Left cardiac atrium (tissue), 4 donors: ENCODE data around the gene PFN3. TPM values are rescaled to one million over a fixed set of nuclear protein-coding genes. Genes with fewer than 3 reads are reported as not detected.

Experiments used
- ATAC-seq, 2 donors: fragments of 200-7000 bp; cut with Tn5 transposase; one replicate each; pipeline ENCODE4 v1.9.1; 2020; ENCODE audit warnings: mild to moderate bottlenecking in 2 of 2, moderate library complexity in 2 of 2
- DNase-seq: peaks from one replicate; pipeline ENCODE4 v3.0.0-alpha.2; 2020
- intact Hi-C, 2 donors: fragments of 100-400 bp; cut with DNase I; formaldehyde crosslinking; loops; one replicate each; pipeline versions ENCODE4 v1.14.1 to v1.15.1; 2022 to 2023
- total RNA-seq, 2 donors: library from RNA; stranded (reverse); fragmentation: NEBNext Ultra II Directional; extraction: Animal tissue kit (Norgen Biotek cat#: 25700); gene quantifications; one replicate each; pipeline ENCODE4 v1.2.1, GENCODE V29; 2021
- donor health status: DM: no; HTN: yes; CAD: no.
- donor health status: DM: no; HTN: yes; CAD: no; lungs with severe emphysema.
- donor health status: DM: yes; HTN: yes; CAD: no.
- donor health status: Dilated cardiomyopathy.

The PFN3 gene
- total RNA-seq, 2 donors from 2014 or later: not detected

DNA sequence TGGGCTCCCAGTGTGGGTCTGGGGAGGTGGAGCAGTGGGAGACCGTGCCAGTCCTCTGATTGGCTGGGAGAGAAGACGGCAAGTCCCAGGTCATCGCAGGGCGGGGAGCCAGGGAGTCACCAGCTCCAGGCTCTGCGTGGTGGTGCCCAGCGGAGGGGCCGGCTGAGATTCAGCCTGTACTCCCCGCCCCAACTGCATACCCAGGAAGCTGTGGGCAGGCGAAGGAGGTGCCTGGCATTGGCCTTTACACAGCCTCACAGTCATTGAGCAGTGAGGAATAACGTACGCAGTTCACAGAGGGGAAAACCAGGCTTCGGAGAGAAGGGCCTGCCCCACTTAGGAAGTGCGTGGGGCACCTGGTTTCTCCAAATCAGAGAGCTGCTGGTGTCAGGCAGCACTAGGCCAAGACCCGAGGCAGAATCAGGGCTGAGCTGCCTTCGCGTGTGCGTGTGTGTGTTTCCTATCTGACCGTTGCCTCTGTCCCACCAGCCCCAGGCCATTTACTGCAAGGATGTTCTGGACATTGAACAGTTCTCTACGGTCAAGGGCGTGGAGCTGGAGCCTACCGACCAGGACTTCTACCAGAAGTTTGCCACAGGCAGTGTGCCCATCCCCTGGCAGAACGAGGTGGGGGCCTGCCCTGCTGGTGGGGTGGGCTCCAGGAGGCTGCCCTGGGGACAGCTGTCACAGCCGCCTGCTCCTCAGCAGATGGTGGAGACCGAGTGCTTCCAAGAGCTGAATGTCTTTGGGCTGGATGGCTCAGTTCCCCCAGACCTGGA, 39.9 kb upstream of the PFN3 start:
- intact Hi-C loops: no loop called here
- DNase-seq (no peak), ATAC-seq (no peak)

DNA sequence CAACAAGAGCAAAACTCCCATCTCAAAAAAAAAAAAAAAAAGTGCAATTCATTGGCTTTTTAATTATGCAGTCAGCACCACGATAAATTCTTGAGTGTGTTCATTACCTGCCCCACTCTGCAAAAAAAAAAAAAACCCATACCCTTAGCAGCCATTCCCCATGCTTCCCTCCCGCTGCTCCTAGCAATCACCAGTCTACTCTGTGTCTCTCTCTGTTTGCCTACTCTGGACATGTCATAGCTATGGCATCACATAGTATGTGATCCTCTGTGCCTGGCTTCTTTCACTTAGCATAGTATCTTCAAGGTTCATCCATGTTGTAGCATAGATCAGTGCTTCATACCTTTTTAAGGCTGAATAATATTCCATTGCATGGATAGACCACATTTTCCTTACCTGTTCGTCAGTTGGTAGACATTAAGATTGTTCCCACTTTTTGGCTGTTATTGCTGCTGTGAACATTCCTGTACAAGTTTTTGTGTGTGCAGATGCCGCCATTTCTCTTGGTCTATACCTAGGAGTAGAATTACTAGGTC, 39.1 kb upstream of the PFN3 start:
- intact Hi-C loops: no loop called here
- ATAC-seq: no peak

DNA sequence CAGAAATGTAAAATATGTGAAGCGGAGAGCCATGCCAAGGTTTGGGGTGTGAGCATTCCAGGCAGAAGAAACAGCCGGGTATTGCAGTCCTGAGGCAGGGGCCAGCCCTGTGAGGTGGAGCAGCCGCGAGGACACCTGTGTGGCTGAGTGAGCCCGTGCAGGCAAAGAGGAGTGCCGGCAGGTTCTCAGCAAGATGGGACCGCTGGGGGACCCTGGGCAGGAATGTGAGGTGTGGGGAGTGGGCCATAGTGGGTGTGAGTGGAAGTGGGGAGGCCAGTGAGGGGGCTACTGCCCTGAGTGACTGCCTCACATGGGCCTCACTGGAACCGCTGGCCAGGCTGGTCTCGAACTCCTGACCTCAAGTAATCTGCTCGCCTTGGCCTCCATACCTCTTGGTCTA, 38.0 kb upstream of the PFN3 start:
- intact Hi-C loops: no loop called here
- DNase-seq (no peak), ATAC-seq (no peak)

More for the DNA sequence above, 39.1 kb upstream of the PFN3 start:
- no peak for DNase-seq

DNA sequence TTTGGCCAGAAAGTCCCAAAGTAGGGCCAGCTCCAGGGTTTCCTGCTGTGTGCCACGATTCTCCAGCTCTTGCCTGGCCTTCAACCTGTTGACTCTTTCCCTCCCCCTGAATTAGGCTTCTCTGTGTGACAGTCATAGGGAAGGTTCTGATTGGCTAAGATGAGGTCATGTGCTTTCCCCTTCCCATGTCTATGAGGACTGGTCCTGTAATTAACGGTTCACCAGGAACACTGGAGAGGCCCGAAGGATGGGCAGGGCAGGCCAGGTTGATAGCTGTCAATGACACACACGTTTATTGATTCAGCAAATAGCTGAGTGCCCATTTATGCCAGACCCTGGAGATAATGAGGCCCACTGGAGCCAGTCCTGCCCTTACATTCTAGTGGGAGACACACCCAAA, 37.2 kb upstream of the PFN3 start:
- intact Hi-C loops: no loop called here
- ATAC-seq (no peak), DNase-seq (no peak)

DNA sequence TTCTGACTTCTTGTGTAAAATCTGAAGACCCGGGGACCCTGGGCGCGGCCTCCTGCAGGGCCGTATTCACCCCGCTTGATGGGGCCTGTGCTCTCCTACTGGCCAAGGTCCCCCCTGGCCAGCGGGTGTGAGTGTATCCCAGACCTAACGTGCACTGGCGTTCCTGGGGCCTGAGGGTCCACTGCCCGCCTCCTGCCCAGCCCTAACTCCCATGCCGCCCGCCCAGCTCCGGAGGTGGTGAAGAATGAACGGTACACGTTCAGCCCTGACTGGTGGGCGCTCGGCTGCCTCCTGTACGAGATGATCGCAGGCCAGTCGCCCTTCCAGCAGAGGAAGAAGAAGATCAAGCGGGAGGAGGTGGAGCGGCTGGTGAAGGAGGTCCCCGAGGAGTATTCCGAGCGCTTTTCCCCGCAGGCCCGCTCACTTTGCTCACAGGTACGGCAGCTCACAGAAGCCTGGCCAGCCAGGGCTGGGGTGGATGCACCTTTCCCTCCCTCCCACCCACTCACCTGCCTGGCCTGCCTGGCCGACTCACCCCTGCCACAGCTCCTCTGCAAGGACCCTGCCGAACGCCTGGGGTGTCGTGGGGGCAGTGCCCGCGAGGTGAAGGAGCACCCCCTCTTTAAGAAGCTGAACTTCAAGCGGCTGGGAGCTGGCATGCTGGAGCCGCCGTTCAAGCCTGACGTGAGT, 35.5 kb upstream of the PFN3 start:
- ATAC-seq (no peak), DNase-seq (no peak)
- intact Hi-C loops: no loop called here

DNA sequence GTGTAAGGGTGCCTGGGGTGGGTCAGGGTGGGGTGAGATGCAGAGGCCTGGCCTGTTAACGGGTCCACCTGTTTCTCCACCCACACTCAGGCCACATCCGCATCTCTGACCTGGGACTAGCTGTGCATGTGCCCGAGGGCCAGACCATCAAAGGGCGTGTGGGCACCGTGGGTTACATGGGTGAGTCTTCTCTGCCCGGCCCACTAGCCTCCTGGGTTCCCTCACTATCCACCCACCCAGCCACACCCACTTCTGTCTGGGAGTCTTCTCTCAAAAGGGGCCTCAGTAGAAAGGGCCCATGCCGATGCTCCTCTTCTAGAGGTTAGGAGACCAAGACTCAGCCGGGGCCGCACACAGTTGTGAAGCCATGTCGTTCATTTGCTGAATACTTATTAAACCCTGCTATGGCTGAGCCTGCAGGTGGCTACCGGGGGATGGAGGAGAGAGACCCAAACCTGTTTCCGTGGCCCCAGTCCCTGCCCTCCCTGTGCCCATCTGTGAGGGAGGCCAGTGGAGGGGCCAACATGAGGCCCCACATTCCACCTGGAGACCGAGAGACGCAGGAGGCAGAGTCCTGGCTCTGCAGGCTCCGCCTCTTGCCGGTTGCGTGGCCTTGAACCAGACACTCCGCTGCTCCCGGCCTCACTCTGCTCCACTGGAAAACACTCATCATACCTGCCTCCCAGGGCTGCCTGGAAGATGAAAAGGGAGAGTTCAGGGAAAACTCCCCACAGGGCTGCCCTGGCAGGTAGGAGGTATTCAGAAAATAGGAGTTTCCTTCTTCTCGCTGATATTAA, 34.7 kb upstream of the PFN3 start:
- DNase-seq (no peak), ATAC-seq (no peak)
- intact Hi-C loops: no loop called here

DNA sequence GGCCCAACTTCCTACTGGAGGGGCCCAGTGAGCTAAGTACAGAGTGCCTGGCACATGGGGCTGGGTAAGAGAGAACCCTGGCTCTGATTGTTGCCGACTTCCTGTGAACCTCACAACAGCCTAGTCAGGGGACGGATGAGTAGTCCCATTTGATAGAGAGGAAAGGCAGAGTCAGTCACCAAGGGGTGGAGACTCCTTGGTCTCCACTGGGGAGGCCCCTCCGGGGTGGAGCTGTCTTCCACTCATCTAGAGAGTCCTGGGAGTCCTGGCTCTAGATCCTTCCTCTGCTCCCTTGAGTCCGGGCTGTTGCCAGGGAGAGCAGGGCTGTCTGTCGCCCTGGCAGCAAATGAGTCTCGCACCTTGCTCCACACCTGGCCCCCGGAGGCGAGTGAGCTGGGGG, 34.0 kb upstream of the PFN3 start:
- DNase-seq (no peak), ATAC-seq (no peak)
- intact Hi-C loops: no loop called here

DNA sequence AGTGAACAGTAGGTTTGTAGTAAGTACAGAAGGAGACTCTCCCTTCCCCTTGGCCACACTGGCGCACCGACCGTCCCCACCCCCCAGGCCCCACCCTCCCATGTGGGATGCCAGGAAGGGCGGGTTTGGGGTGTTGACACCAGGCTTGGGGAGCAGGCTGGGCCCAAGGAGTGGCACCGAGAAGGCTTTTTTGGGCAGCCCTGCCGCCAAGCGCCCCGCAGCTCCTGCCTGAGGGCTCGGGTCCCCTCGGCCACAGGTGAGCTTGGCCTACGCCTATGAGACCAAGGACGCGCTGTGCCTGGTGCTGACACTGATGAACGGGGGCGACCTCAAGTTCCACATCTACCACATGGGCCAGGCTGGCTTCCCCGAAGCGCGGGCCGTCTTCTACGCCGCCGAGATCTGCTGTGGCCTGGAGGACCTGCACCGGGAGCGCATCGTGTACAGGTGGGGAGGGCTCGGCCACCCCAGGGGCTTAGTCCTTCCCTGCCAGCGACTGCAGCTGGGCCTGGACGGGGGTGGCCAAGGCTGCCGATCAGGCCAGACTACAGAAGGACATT, 33.3 kb upstream of the PFN3 start:
- DNase-seq: no peak
- no peak for ATAC-seq
- intact Hi-C loops: no loop called here

DNA sequence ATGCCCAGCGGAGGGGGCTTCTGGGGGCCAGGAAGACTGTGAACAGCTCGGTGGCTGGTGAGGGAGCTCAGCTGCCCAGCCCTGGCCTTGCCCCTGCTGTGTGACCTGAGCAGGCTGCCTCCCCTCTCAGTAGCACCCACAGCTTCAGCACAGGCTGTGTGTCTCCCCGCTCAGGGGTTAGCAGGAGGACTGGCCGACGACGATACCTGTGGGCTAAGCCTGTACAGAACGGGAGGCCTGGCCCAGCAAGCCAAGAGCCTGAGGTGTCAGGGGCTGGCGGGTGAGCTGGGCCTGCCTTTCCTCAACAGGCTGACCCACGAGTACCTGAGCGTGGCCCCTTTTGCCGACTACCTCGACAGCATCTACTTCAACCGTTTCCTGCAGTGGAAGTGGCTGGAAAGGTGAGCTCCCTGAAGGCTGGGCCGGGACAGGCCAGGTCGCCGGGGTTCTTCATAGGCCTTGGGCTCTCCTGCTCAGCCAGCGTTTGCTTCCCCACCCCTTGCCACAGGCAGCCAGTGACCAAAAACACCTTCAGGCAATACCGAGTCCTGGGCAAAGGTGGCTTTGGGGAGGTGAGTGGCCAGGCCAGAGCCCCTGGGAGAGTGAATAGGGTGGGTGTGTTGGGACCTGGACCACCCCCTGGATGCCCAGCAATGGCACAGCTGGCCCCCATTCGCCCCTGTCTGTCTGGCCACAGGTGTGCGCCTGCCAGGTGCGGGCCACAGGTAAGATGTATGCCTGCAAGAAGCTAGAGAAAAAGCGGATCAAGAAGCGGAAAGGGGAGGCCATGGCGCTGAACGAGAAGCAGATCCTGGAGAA, 32.6 kb upstream of the PFN3 start:
- intact Hi-C loops: no loop called here
- DNase-seq: no peak
- no peak for ATAC-seq

DNA sequence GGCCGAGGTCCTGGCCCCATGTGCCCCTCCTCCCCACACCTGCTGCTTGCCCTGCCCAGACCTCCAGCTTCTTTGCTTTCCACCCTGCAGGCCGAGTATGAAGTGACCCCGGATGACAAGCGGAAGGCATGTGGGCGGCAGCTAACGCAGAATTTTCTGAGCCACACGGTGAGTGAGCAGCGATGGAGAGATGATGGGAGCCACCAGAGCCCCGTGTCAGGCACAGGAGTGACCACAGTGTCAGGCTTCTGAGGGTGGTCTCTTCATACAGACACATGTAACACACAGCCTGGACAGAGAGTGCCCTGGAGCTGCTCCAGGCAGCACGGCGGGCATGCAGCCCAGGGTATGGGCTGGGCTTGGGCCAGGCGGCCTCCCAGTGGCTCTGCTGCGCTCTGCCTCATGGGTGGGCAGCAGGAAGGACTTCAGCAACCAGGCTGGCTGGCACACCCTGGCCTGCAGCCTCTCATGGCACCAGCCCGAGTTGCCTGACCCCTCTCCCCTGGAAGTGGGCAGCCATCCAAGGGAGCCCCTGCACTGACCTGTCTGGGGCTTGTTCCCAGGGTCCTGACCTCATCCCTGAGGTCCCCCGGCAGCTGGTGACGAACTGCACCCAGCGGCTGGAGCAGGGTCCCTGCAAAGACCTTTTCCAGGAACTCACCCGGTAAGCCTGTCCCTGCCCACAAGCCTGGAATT, 31.8 kb upstream of the PFN3 start:
- DNase-seq (no peak), ATAC-seq (peak; percentile 24 to 79)
- intact Hi-C loops: no loop called here

DNA sequence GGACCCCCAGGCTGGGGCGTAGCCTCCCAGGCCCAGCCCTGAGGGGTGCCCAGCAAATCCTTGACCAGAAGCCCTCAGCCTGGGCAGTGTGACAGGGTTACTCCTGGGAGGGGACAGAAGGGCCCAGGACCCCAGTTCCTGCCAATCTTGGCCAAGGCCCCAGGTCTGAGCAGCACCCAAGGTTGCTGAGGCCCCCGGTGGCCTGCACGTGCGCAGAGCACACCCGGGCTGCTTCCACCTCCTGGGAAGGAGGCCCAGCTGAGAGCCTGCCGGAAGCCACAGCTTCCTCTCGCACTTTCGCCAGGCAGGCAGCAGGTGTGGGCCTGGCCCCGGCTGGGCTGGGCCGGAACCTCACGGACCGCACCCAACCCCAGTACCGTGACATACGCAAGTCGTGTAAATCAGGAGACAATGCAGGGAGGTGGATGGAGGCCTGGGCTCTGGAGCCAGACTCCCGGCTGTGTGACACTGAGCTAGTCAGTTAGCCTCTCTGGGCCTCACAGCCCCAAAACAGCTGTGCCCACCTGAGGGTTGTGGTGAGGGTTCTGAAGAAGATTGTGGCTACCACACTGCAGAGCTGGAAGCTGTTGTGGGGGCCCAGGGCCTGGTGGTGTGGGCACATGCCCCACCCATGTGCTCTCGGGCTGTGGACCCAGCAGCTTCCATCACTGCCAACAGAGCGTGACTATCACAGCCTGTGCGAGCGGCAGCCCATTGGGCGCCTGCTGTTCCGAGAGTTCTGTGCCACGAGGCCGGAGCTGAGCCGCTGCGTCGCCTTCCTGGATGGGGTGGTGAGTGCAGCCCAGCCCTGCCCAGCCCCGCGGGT, 31.1 kb upstream of the PFN3 start:
- DNase-seq (no peak), ATAC-seq (peak in 1 of 2 donors; percentile 6)
- intact Hi-C loops: no loop called here

DNA sequence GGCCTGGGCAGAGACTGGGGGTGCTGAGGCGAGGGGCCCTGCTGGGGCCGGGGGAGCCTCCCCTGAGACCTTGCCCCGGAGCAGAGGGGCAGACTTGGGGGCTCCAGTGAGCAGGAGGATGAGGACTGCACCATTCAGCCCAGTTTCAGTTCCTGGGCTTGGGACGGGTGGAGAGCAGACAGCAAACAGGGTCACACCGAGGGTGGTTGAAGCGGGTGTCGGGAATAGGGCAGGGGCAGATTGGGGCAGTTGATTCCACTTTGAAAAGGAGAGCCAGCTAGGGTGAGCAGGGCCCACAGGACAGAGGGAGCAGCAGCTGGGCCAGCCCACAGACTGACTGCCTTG, 30.5 kb upstream of the PFN3 start:
- ATAC-seq (no peak), DNase-seq (no peak)
- intact Hi-C loops: no loop called here

DNA sequence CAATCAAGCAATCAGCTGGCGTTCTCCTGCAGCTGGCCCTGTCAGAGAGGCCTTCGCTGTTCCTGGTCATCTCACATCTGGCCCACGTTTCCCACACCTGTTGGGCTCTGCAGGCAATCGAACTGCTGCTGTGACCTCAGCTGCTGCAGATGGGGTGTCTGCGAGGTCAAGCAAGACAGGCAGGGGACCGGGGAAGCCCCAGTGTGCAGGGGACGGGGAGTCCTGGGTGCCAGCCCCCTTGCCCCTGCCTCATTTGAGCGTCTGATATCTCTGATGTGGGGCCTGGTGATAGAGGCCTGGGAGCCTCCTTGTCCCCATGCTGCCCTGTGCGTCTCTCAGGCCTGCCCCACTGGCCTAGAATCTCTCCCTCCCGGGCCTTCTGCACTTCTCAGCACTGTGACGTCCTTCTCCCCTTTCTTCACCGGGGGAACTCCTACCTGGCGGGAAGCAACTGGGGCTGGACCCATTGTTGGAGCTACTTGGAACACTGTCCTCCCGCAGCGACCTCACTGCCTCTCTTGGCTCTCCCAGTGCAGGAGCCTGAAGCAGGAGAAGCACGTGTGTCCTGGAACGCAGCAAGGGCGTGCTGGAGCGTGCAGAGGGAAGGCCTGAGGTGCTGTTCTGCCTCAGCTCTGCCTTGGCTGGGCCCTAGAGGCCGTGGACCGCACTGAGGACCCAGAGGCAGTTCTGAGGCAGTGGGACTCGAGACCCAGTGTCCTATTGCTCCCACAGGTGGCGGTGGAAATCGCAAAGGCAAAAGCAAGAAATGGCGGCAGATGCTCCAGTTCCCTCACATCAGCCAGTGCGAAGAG, 29.9 kb upstream of the PFN3 start:
- ATAC-seq (no peak), DNase-seq (no peak)
- intact Hi-C loops: no loop called here

DNA sequence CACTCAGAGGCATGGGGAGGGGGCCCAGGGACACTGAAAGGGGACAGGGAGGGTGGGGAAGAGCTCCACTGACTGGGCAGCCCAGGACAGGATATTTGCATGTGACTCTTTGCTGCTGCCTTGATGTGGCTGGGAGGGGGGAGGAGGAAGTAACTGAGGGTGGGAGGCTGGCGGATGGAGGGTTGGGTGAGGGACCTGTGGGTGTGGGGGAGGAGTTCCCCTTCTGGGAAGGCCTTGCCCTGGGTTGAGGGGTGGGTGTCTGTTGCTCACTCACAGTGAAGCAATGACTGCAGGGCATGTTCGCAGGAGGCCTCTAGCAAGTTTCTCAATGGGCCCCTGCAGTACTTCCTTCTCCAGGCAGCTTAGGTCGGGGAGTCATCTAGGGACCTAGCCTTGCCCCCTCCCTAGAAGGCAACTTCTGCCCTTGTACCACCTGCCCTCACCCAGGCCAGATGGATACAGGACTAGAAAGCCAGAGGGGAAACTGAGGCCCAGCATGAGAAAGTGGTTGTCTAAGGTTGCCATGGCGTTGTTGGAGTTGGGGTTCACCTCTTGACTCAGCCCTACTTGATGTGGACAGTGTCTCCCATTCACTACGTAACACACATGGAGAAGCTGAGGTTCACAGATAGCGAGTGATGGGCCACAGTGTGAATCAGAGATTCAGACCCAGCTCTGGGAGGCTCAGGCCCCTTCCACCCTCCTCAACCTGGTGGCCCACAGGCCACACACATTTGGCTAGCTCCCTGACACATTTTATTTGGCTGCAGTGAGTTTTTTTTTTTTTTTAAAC, 29.0 kb upstream of the PFN3 start:
- intact Hi-C loops: no loop called here
- ATAC-seq (peak in 1 of 2 donors; percentile 1), DNase-seq (peak; percentile 72)

DNA sequence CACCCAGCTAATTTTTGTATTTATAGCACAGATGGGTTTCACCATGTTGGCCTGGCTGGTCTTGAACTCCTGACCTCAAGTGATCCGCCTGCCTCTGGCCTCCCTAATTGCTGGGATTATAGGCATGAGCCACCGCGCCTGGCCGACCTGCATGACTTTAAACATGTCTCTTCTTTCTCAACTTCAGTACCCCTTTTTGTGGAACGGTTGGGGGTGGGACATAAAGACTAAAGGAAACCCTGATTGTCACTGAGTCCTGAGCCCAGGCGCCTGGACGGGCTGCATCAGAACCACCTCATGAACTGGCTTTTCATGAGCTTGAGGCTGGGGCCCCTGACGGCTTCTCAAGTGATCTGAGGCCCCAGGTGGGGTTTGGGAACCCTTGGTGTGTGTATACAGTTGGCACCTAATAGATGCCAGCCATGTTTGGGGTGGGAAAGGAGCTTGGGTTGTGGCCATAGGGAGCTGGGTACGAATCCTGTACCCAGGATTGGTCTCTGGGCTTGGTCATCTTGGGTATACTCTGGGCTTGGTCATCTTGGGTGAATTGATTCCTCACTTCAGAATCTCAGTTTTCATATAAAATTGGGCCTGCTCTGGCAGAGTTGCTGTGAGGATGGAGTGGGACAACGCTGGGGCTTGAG, 28.2 kb upstream of the PFN3 start:
- intact Hi-C loops: no loop called here
- ATAC-seq: no peak
- DNase-seq: no peak
